HG02678 (cell line): ENCODE measurements around the gene CNTNAP1.
"Not testable (repeated sequence)": the region's sequence is repeated elsewhere in the genome, so short reads cannot be mapped to it uniquely, and the experiment has no call there.

Experiments
- ATAC-seq: cut with Tn5 transposase; IDR thresholded peaks from one replicate; pipeline ENCODE4 v1.9.1; 2021; ENCODE audit warnings: mild to moderate bottlenecking, moderate library complexity; ENCODE audit not compliant: unreplicated experiment

CNTNAP1 gene

GRCh38 chr17:42681976-42682721 is at the start of gene CNTNAP1:
Gene CNTNAP1 (plus strand): TSS chr17:42682531. CDS start chr17:42682830, 299 bp downstream.
- ATAC-seq: no peak

- ATAC-seq: no peak
Measured at GRCh38 chr17:42632949-42633444, 49.3 kb upstream of the CNTNAP1 start.

- no peak for ATAC-seq
Measured at GRCh38 chr17:42639525-42640113, 42.7 kb upstream of the CNTNAP1 start.

GRCh38 chr17:42640121-42640520 is 42.2 kb upstream of the CNTNAP1 start:
- ATAC-seq: no peak

GRCh38 chr17:42642336-42642735 is 40.0 kb upstream of the CNTNAP1 start:
- ATAC-seq: no peak

GRCh38 chr17:42647778-42648177 is 34.6 kb upstream of the CNTNAP1 start:
- ATAC-seq: no peak

- no peak for ATAC-seq
Measured at GRCh38 chr17:42651392-42651791, 30.9 kb upstream of the CNTNAP1 start.

- no peak for ATAC-seq
Measured at GRCh38 chr17:42653179-42654124, 28.9 kb upstream of the CNTNAP1 start.

GRCh38 chr17:42655528-42655927 is 26.8 kb upstream of the CNTNAP1 start:
- ATAC-seq: no peak

- ATAC-seq: no peak
Measured at GRCh38 chr17:42657824-42658588, 24.3 kb upstream of the CNTNAP1 start.

GRCh38 chr17:42659079-42659931 is 23.0 kb upstream of the CNTNAP1 start, which contains the start of gene TUBG2:
Gene TUBG2 (plus strand): TSS chr17:42659284. CDS start chr17:42659504, 220 bp downstream.
- ATAC-seq: peak; percentile 58

- not testable (repeated sequence) for ATAC-seq
Measured at GRCh38 chr17:42659932-42660274, 22.4 kb upstream of the CNTNAP1 start.

GRCh38 chr17:42660692-42661345 is 21.5 kb upstream of the CNTNAP1 start:
- ATAC-seq: no peak

- ATAC-seq: no peak
Measured at GRCh38 chr17:42665581-42666001, 16.7 kb upstream of the CNTNAP1 start.

- not testable (repeated sequence) for ATAC-seq
Measured at GRCh38 chr17:42666126-42666525, 16.2 kb upstream of the CNTNAP1 start.

GRCh38 chr17:42667088-42667951 is 15.0 kb upstream of the CNTNAP1 start:
- ATAC-seq: no peak

GRCh38 chr17:42669705-42669976 is 12.7 kb upstream of the CNTNAP1 start:
- no peak for ATAC-seq
